ENCODE data around the gene CADM2.

- TF ChIP-seq CTCF (IDR thresholded peaks at IDR 0.05; ENCODE audit: poor library complexity) (no peak), EZH2phosphoT487 (IDR thresholded peaks at IDR 0.05; ENCODE audit: low read depth, severe bottlenecking, unreplicated experiment) (no peak), EZH2 (IDR thresholded peaks at IDR 0.05; ENCODE audit: borderline replicate concordance) (no peak)
Observed at GRCh38 chr3:85020828-85021227, 62.0 kb downstream of the CADM2 start.

All from hepatocyte (in vitro differentiated cells).